HG02970 (cell line): ENCODE data around the gene DPF1.

Source experiments
- ATAC-seq: cut with Tn5 transposase; IDR thresholded peaks from one replicate; pipeline ENCODE4 v1.9.1; 2021; ENCODE audit warnings: mild to moderate bottlenecking, moderate library complexity, moderate number of reproducible peaks; ENCODE audit not compliant: unreplicated experiment, low FRiP score

The DPF1 gene

DNA sequence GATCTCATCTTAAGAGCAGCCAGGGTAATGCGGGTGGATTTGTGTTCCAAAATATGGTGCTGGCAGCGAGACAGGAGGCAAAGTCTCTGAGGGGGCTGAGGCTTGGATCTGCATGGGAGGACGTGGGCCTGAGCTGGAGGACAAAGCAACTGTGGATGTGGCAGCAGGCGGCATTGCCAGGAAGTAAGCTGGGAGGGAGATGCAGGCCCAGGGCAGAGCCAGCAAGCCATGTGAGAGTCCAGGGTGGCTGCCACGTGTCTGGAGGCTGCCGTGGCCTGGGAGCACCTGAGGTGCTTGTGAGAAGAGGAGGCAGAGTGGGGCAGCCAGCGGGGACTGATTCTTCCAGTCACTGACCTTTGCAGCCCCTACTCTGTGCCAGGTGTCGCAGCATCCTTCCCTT is 52.0 kb downstream of the DPF1 start:
- ATAC-seq: no peak

DNA sequence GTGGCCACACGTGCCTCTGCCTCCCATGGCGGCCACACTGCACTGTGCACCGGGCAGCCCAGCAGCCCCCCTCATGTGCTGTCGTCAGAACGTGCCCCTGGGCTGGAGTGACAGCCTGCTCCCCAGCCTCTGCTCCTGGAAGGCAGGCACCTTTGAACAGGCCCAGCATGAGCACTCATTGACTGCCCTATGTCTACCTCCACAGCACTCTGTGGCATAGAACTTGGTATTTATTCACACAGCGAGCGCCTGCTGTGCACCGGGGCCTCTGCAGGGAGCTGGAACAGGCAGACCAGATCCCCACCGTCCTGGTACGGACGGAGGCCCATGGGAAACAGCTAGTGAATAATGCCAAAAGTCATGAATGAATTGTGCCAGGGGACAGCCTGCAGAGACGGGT is 53.7 kb downstream of the DPF1 start:
- ATAC-seq: no peak

DNA sequence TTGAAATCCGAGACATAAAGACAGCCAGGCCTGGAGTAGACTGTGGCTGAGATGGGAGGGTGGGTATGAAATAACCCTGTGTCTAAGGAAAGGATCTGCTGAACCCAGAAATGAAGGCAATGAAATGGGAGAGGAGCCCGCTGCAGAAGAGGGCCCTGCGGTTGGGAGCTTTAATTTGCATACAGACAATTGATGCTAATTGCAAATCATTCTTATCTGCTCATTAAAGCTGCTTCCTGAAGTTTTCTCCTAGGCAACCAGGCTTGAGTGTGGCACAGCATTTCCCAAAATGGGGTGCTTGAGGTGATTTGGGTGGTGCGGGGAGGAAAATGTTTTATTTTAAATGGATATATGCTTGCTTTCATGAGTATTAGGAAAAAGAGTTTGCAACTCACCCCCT is 55.4 kb downstream of the DPF1 start:
- no peak for ATAC-seq

DNA sequence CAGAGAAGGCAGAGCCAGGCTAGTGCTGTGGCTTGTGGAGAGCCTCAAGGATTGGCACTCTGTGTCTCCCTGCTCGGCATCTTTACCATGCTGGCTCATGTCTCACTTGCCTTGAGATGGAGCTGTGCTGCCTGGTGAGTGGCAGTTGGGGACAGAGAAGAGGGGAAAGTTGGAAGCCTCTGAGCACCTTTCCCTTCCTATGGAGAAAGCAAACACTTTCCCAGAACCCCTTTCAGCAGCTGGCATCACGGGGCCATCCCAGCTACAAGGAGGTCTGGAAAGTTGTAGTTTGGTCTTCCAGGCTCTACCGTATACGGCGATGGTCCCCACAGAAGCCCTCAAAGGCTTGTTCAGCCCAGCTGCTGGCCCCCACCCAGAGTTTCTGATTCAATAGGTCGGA is 58.7 kb downstream of the DPF1 start:
- ATAC-seq: no peak

DNA sequence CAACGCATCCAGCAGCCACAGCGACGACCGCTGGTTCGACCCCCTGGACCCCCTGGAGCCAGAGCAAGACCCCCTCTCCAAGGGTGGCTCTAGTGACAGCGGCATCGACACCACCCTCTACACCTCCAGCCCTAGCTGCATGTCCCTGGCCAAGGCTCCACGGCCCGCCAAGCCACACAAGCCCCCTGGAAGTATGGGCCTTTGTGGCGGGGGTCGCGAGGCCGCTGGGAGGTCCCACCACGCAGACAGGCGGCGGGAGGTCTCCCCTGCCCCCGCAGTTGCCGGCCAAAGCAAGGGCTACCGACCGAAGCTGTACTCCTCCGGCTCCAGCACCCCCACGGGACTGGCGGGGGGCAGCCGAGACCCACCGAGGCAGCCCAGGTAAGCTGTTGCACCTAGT is 59.5 kb downstream of the DPF1 start:
- ATAC-seq: no peak

DNA sequence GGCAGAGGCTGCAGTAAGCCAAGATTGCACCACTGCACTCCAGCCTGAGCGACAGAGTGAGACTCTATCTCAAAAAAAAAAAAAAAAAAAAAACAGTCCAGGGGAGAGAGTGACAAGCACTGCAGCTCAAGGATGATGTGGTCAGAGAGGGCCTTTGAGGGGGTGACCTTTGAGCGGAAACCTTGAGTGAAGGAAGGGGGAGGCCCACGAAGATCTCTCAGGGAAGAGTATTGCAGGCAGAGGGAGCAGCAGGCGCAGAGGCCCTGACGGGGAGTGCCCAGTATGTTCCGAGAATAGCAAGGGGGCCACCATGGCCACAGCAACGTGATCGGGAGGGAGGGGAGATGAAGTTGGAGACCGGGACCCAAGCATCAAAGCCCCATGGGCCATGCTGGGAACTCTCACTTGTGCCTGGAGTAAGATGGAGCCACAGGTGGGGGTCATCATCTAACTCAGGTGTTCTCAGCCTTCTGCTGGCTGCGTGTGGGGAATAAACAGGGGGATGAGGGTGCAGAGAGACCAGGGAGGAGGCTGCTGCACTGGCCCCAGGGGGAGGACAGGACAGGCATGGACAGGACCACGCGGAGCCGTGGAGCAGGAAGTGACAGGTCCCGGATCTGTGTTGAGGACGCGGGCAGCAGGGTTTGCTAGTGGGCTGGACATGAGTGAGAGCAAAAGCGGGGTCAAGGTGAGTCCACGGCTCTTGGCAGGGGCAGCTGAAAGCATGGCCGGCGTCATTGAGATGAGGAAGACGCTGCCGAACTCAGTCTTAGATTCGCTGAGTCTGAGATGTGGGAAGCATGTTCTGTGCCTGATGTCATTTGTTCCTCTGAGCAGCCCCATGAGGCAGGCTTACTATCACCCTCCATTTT is 60.4 kb downstream of the DPF1 start:
- ATAC-seq: no peak

DNA sequence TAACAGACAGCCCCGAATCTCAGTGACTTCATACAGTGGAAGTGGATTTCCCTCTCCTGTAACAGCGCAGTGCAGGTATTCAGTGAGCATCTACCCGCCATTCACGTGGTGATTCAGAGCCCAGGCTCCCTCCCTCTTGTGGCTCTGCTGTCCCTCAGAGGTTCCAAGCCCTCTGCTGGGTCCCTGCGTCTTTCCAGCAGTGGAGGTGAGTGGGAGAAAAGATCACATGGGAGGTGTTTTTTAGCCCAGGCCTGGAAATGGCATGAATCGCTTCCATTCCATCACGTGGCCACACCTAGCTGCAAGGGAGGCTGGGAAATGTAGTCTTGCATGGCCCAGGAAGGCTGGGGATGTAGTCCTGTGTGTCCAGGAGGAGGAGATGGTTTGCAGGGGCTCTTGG is 61.4 kb downstream of the DPF1 start:
- ATAC-seq: no peak

DNA sequence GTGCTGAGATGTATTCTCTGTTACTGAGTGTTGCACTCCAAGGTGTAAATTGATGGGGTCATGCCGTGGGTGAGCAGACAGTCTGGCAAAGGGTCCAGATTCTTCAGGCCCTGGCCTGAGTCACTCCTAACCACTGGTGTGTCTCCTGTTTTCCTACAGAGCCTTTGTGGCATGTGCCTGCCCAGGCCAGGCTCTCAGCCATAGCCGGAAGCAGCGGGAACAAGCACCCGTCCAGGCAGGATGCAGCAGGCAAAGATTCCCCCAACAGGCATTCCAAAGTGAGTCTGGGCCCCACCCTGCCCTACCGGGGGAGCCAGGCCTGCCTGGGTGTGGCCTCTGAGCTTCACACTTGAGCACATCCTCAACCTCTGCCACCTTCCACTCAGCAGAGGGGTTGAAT is 61.9 kb downstream of the DPF1 start:
- no peak for ATAC-seq
